ENCODE measurements around the gene ZDHHC13. TPM values are rescaled to one million over a fixed set of nuclear protein-coding genes. Genes with fewer than 3 reads are reported as not detected.

Gene ZDHHC13
- total and polyA plus RNA-seq, 2 donors (not counting 1 experiment from before 2014, with no cell fraction given): 8.8 to 21.7 TPM

- Mint-ChIP-seq H3K27ac (no peak overlapping the region), H3K27me3 (peaks cover 9% of the 10 kb centered on the region), H3K4me1 (no peaks in the 10 kb centered on the region), H3K9me3 (ENCODE audit: insufficient read depth) (no peaks in the 10 kb centered on the region), H3K4me3 (no peak overlapping the region)
- ChIA-PET CTCF (no interaction called here), POLR2A (no interaction called here)
- Histone ChIP-seq H3K27ac (ENCODE audit: low read length in 2 of 2) (no peak overlapping the region), H3K27me3 (replicated peaks in 1 of 4; ENCODE audit: control extremely low read depth in 1 of 4, control insufficient read depth in 3 of 4, insufficient read depth in 4 of 4, low read length in 3 of 4) (peaks cover 0 to 4% (median 0%) of the 10 kb centered on the region in 4 experiments), H3K9me3 (ENCODE audit: control extremely low read depth in 1 of 3, control insufficient read depth in 2 of 3, insufficient read depth in 1 of 3, low read length in 2 of 3) (no peaks in the 10 kb centered on the region), H2AFZ (ENCODE audit: insufficient read depth, low read depth, low read length, poor library complexity, severe bottlenecking) (no peak overlapping the region), H3K9ac (ENCODE audit: low read length) (no peak overlapping the region), H3K4me2 (replicated peaks; ENCODE audit: low read depth, low read length, poor library complexity, severe bottlenecking) (no peak overlapping the region), H3K79me2 (ENCODE audit: control insufficient read depth, insufficient read depth, low read length) (no peaks in the 10 kb centered on the region), H3K4me1 (ENCODE audit: control insufficient read depth in 2 of 2, insufficient read depth in 2 of 2, low read length in 2 of 2) (no peaks in the 10 kb centered on the region), H4K20me1 (ENCODE audit: control insufficient read depth, insufficient read depth, low read length, poor library complexity, severe bottlenecking) (no peaks in the 10 kb centered on the region), H3K36me3 (replicated peaks in 1 of 2; ENCODE audit: control extremely low read depth in 1 of 2, control insufficient read depth in 1 of 2, extremely low read depth in 1 of 2, insufficient read depth in 2 of 2, low read length in 1 of 2) (no peaks in the 10 kb centered on the region), H3K4me3 (ENCODE audit: control extremely low read depth in 1 of 5, extremely low read depth in 1 of 5, insufficient read depth in 1 of 5, low read depth in 2 of 5, low read length in 4 of 5) (no peak overlapping the region)
- intact Hi-C loops (cut with micrococcal nuclease): loop anchor here (10.0 kb wide), 2 partner anchors 605 to 1905 kb away; partner anchors contain the start of genes NAV2 and PIK3C2A
- DNase-seq (no peak), ATAC-seq (ENCODE audit: low read depth) (no peak)
- no CpG with 5 or more reads among the region's 3 CpGs for WGBS (ENCODE audit: insufficient coverage)
- TF ChIP-seq EZH2 (IDR thresholded peaks at IDR 0.05; ENCODE audit: borderline replicate concordance, insufficient read depth, low read depth, low read length, poor library complexity, severe bottlenecking) (no peak), CTCF (IDR thresholded peaks at IDR 0.05) (no peak)
Measured at GRCh38 chr11:19110295-19110694, 6.7 kb upstream of the ZDHHC13 start.

- POLR2A ChIA-PET: no interaction called here
- intact Hi-C loops (cut with micrococcal nuclease): loop anchor here (10.0 kb wide), 2 partner anchors 603 to 1907 kb away; partner anchors contain the start of genes NAV2 and PIK3C2A
- peaks cover 5 to 6% of the 10 kb centered on the region in 2 donors for H3K4me1 ChIP-seq (ENCODE audit: control insufficient read depth in 2 of 2, insufficient read depth in 2 of 2, low read length in 2 of 2)
Measured at GRCh38 chr11:19111809-19112208, 5.2 kb upstream of the ZDHHC13 start.

More at GRCh38 chr11:19111809-19112208, 5.2 kb upstream of the ZDHHC13 start:
- Histone ChIP-seq H3K36me3 (replicated peaks in 1 of 2; ENCODE audit: control extremely low read depth in 1 of 2, control insufficient read depth in 1 of 2, extremely low read depth in 1 of 2, insufficient read depth in 2 of 2, low read length in 1 of 2) (no peaks in the 10 kb centered on the region), H4K20me1 (ENCODE audit: control insufficient read depth, insufficient read depth, low read length, poor library complexity, severe bottlenecking) (no peaks in the 10 kb centered on the region), H3K4me2 (replicated peaks; ENCODE audit: low read depth, low read length, poor library complexity, severe bottlenecking) (no peak overlapping the region), H3K27ac (ENCODE audit: low read length in 2 of 2) (no peak overlapping the region), H2AFZ (ENCODE audit: insufficient read depth, low read depth, low read length, poor library complexity, severe bottlenecking) (no peak overlapping the region), H3K9ac (ENCODE audit: low read length) (no peak overlapping the region), H3K4me3 (ENCODE audit: control extremely low read depth in 1 of 5, extremely low read depth in 1 of 5, insufficient read depth in 1 of 5, low read depth in 2 of 5, low read length in 4 of 5) (no peak overlapping the region), H3K9me3 (ENCODE audit: control extremely low read depth in 1 of 3, control insufficient read depth in 2 of 3, insufficient read depth in 1 of 3, low read length in 2 of 3) (no peaks in the 10 kb centered on the region), H3K27me3 (replicated peaks in 1 of 4; ENCODE audit: control extremely low read depth in 1 of 4, control insufficient read depth in 3 of 4, insufficient read depth in 4 of 4, low read length in 3 of 4) (no peaks in the 10 kb centered on the region), H3K79me2 (ENCODE audit: control insufficient read depth, insufficient read depth, low read length) (peaks cover 3% of the 10 kb centered on the region)
- CTCF ChIA-PET: no interaction called here
- ATAC-seq (ENCODE audit: low read depth): no peak
- no peak overlapping the region for H3K4me3 Mint-ChIP-seq
- H3K27ac Mint-ChIP-seq: no peak overlapping the region
- peaks cover 9% of the 10 kb centered on the region for H3K27me3 Mint-ChIP-seq
- no peaks in the 10 kb centered on the region for H3K9me3 Mint-ChIP-seq (ENCODE audit: insufficient read depth)
- H3K4me1 Mint-ChIP-seq: peaks cover 7% of the 10 kb centered on the region
- TF ChIP-seq EZH2 (IDR thresholded peaks at IDR 0.05; ENCODE audit: borderline replicate concordance, insufficient read depth, low read depth, low read length, poor library complexity, severe bottlenecking): no peak
- no peak for TF ChIP-seq CTCF (IDR thresholded peaks at IDR 0.05)
- DNase-seq: no peak
